Nephron progenitor cell (in vitro differentiated cells): ENCODE data around the gene POM121.
"Not testable (repeated sequence)": the region's sequence is repeated elsewhere in the genome, so short reads cannot be mapped to it uniquely, and the experiment has no call there.

Experiments used
- DNase-seq: peaks from one replicate; pipeline ENCODE4 v3.0.0; 2021
- H3K27ac Mint-ChIP-seq: 2 replicates; pipeline ENCODE4 v1.8.0; 2021; ENCODE audit warnings: mild to moderate bottlenecking, moderate library complexity, mixed read lengths
- H3K27me3 Mint-ChIP-seq: 2 replicates; pipeline ENCODE4 v1.8.0; 2021; ENCODE audit warnings: mild to moderate bottlenecking, low read depth, mixed read lengths; ENCODE audit not compliant: poor library complexity
- H3K36me3 Mint-ChIP-seq: 2 replicates; pipeline ENCODE4 v1.8.0; 2021; ENCODE audit warnings: low read depth, mixed read lengths
- H3K4me1 Mint-ChIP-seq: 2 replicates; pipeline ENCODE4 v1.8.0; 2021; ENCODE audit warnings: mixed read lengths
- H3K4me3 Mint-ChIP-seq: 2 replicates; pipeline ENCODE4 v1.8.0; 2021; ENCODE audit warnings: mild to moderate bottlenecking, moderate library complexity, mixed read lengths
- H3K9me3 Mint-ChIP-seq: 2 replicates; pipeline ENCODE4 v1.8.0; 2021; ENCODE audit warnings: mild to moderate bottlenecking, moderate library complexity, mixed read lengths
- TF ChIP-seq, protein P1 (sequence below): fragments of 200-600 bp; sonication (generic); IDR thresholded peaks from 2 replicates; pipeline ENCODE4 v1.5.0; 2021; ENCODE audit warnings: antibody characterized with exemption

The POM121 gene

DNA sequence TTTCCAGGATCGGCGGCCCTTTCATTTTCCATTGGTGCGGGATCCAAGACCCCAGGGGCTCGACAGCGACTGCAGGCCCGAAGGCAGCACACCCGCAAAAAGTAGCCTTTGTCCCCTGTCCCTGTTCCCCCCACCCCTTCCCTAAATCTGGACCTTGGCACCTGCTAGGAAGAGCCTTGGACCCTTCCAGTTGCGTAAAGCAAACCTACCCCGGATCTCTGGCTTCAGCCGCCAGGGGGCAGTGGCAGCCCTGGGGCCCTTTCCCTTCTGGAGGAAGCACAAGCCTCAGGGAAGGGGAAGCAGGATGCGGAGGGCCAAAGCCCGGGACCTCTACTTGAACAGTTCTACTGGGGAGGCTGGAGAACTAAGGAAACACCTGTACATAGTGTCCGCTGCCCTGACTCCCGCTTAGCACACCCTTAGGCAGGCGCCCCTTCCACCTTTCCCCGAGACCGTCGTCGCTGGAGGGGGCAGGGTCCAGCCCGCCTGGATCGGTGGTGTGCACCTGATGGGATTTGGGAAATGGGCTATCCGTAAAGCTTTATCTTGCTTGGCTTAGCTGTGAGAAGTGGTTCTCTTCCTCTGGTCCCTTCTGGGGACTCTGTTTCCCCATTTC lies 21.3 kb downstream of the POM121 start:
- TF ChIP-seq, protein P1, sequence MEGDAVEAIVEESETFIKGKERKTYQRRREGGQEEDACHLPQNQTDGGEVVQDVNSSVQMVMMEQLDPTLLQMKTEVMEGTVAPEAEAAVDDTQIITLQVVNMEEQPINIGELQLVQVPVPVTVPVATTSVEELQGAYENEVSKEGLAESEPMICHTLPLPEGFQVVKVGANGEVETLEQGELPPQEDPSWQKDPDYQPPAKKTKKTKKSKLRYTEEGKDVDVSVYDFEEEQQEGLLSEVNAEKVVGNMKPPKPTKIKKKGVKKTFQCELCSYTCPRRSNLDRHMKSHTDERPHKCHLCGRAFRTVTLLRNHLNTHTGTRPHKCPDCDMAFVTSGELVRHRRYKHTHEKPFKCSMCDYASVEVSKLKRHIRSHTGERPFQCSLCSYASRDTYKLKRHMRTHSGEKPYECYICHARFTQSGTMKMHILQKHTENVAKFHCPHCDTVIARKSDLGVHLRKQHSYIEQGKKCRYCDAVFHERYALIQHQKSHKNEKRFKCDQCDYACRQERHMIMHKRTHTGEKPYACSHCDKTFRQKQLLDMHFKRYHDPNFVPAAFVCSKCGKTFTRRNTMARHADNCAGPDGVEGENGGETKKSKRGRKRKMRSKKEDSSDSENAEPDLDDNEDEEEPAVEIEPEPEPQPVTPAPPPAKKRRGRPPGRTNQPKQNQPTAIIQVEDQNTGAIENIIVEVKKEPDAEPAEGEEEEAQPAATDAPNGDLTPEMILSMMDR: peak; percentile 17
- H3K27me3 Mint-ChIP-seq, DNase-seq, H3K36me3 Mint-ChIP-seq, H3K9me3 Mint-ChIP-seq, H3K4me3 Mint-ChIP-seq, H3K27ac Mint-ChIP-seq, H3K4me1 Mint-ChIP-seq: not testable (repeated sequence)

DNA sequence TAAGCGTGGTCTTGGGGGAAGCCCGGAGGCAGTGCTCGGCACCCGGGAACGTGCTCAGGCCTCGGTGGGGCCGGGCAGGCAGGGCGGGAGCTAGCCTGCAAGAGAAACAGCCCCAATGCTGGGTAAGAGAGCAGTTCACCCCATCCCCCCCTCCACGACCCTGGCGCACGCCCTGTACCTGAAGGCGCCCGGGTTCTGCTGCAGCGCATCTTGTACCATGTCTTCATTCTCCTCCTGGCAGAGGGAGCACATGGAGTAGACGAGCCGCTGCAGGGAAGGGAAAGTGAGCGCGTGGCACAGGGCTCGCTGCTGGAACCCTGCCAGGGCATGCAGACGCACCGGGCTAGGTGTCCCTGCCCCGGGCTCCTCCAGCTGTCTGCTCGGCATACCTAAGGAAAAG lies 23.8 kb downstream of the POM121 start:
- H3K36me3 Mint-ChIP-seq, H3K27me3 Mint-ChIP-seq, DNase-seq, H3K4me3 Mint-ChIP-seq, H3K4me1 Mint-ChIP-seq, H3K27ac Mint-ChIP-seq, H3K9me3 Mint-ChIP-seq: not testable (repeated sequence)

DNA sequence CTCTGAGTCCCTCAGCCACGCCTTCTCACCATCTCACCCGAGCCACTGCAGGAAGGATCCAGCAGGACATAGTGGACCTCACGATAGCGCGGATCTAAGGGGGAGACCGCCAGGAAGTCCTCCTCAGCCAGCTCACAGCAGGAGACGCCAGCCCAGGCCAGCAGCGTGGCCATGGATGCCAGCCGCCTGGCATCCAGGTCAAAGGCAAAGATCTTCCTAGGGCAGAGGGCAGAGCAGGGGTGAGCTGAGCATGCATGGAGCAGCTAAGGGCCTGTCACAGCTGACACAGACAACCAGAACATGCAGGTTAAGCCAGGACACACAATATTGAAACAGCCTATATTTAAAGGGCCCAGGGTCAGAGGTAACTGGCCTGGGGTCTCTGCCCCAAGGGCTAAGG lies 24.4 kb downstream of the POM121 start:
- not testable (repeated sequence) for H3K4me3 Mint-ChIP-seq, H3K4me1 Mint-ChIP-seq

DNA sequence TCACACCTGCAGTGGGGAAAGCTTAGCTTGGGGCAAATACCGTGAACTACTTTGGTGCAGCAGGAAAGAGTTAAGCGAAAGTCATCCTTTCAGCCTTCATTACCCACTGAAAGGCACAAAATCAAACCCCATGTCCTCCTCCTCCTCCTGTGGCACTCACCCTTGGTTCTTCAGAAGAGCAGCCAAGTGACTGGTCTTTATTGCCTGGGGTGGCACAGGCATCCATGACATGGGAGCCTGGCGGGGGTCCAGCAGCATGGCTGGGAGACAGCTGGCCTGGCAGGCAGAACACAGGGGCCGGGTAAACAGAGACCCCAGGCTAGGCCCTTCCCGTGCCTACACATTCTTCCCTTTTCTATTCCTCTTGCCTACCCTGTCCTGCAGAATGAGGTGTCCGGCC lies 24.8 kb downstream of the POM121 start:
- peak overlapping the region; percentile 54 for H3K27ac Mint-ChIP-seq
- DNase-seq, H3K4me1 Mint-ChIP-seq, H3K27me3 Mint-ChIP-seq, H3K4me3 Mint-ChIP-seq, H3K36me3 Mint-ChIP-seq, H3K9me3 Mint-ChIP-seq: not testable (repeated sequence)

More for the DNA sequence above, 24.4 kb downstream of the POM121 start:
- not testable (repeated sequence) for H3K36me3 Mint-ChIP-seq, H3K9me3 Mint-ChIP-seq, H3K27ac Mint-ChIP-seq, DNase-seq, H3K27me3 Mint-ChIP-seq

DNA sequence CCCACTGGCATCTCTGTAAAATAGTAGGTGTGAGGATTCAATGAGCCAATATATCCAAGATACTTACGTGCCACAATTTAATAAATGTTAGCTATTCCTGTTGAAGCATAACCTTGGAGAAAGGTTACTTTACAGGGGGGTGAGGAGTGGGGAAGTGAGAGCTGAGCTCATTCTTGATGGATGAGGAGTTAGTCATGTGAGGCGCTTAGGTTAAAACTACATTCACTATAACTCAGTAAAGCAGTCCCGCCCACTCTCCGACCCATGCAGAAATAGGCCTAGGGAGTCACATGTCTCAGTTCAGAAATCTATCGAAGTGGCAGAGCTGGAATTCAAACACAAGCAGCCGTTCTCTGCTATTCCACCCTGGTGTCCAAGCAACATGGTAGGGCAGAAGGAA lies 25.5 kb downstream of the POM121 start:
- not testable (repeated sequence) for H3K27me3 Mint-ChIP-seq, H3K4me3 Mint-ChIP-seq, H3K36me3 Mint-ChIP-seq, H3K9me3 Mint-ChIP-seq, H3K4me1 Mint-ChIP-seq, DNase-seq, H3K27ac Mint-ChIP-seq

DNA sequence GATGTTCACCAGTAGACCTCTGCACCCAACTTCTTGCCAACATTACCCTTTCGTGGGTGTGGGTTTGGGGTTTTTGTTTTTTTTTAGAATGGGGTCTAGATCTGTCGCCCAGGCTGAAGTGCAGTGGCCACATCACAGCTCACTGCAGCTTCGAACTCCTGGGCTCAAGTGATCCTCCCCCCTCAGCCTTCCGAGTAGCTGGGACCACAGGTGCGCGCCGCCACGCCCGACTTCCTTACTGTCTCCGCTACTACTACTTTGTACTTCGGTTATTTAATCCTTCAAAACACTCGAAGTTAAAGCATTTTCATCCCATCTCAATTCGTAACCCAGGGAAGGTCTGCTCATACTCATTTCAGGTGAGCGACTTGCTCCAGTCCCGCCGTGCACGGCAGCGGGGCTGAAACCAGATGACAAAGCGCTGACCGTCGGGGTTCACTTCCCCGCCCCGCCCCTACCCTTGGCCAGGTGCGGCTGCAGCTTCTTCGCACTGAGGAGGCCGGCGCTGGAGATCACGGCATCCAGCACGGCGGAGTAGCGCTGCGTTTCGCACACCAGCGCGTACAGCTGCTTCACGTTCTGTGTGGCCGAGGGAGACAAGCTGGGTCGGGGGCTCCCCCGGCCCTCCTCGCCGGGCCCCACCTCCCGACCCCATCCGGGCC lies 29.1 kb downstream of the POM121 start:
- not testable (repeated sequence) for H3K36me3 Mint-ChIP-seq, H3K4me1 Mint-ChIP-seq, H3K4me3 Mint-ChIP-seq

DNA sequence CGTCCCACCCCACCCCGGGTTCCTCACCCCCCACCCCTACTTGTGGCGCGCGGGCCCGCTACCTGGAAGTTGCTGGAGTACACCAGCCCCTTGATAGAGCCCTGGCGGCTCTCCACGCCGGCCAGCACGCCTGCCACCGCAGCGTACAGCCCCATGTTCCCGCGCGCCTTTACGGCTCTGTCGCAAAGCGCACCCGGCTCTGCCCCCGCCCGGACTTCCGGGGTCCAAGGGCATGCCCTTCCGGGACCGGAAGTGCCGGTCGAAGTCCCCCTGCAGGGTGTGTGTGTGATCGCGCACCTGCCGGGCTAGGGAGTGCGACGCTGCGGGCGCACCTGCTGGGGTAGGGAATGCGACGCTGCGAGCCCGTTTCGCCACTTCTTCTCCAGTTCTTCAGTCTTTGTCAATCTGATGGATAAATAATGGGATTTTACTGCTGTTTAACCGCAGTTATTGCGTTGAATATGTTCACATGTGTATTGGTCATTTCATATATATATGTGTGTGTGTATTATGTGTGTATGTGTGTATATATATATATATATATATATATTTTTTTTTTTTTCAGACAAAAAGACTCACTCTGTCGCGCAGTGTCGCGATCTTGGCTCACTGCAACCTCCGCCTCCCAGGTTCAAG lies 29.8 kb downstream of the POM121 start:
- not testable (repeated sequence) for H3K9me3 Mint-ChIP-seq, H3K4me1 Mint-ChIP-seq, H3K27ac Mint-ChIP-seq, H3K27me3 Mint-ChIP-seq, H3K36me3 Mint-ChIP-seq, DNase-seq
- H3K4me3 Mint-ChIP-seq: peak overlapping the region; percentile 78

More for the DNA sequence above, 29.1 kb downstream of the POM121 start:
- not testable (repeated sequence) for H3K27me3 Mint-ChIP-seq, H3K27ac Mint-ChIP-seq, DNase-seq, H3K9me3 Mint-ChIP-seq

DNA sequence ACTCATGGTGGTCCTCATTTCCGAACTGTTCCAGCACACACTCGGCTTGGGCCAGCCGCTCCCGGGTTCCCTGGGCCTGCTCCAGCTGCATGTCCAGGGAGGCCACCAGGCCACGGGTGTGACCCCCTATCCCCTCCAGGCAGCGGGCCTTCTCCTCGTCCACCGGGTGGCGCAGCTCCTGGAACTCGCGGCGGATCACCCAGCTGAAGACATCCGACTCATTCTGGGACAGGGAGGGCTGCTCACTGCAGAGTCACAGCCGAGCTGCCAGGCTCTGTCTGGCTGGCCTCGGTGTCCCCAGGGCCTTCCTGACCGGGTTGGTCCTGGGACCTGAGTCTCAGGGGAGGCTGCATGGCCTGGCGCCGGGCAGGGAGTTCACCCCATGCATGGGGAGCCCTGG lies 35.1 kb downstream of the POM121 start:
- not testable (repeated sequence) for H3K27me3 Mint-ChIP-seq, DNase-seq, H3K36me3 Mint-ChIP-seq, H3K4me1 Mint-ChIP-seq, H3K9me3 Mint-ChIP-seq, H3K4me3 Mint-ChIP-seq, H3K27ac Mint-ChIP-seq

DNA sequence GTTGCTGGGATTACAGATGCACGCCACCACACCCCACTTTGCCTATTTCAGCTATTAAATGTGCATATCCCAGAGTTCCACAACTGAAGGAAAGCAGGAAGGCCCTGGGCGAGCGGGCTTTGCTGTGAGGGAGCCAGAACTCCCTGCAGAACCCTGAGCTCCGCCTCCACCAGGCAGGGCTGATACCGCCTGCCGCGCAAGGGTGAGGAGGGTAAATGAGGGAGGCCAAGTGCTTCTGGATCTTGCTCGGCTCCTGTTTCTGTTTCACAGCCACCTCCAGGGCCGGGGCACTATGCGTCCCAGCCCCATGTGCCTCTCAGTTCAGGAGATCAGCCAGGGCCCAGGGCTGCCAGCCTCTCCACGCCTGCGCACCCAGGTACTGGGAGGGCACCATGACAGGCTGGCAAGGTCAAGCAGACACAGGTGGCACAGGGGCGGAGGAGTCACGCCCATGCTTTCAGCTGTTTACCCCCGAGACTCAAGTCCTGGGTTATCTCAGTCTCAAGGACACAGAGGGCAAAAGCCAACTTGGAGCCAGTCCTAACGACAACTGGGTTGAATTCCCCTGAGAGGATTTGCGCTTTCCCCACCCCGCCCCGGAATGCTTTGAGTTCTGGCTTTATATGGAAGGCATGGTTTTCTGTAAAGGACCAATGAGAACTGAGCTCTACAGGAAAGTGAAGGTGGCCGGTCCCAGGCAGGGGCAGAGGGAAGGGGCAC lies 35.9 kb downstream of the POM121 start:
- not testable (repeated sequence) for DNase-seq, H3K27ac Mint-ChIP-seq, H3K4me1 Mint-ChIP-seq, H3K9me3 Mint-ChIP-seq, H3K36me3 Mint-ChIP-seq, H3K4me3 Mint-ChIP-seq, H3K27me3 Mint-ChIP-seq

DNA sequence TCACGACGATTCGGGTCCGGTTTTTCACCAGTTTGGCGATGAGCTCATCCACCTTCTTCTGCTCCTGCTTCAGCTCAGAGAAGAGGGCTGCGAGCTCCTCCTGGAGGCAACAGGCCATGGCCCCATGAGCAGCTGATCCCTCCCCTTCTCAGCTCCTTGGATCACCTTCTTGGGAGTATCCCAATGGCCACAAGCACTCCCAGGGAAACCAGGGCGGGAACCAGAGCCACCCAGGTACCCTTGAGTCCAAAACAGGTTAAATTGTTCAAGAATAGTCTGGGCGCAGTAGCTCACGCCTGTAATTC lies 36.4 kb downstream of the POM121 start:
- H3K9me3 Mint-ChIP-seq, H3K4me1 Mint-ChIP-seq, H3K27me3 Mint-ChIP-seq, DNase-seq, H3K4me3 Mint-ChIP-seq, H3K27ac Mint-ChIP-seq, H3K36me3 Mint-ChIP-seq: not testable (repeated sequence)

DNA sequence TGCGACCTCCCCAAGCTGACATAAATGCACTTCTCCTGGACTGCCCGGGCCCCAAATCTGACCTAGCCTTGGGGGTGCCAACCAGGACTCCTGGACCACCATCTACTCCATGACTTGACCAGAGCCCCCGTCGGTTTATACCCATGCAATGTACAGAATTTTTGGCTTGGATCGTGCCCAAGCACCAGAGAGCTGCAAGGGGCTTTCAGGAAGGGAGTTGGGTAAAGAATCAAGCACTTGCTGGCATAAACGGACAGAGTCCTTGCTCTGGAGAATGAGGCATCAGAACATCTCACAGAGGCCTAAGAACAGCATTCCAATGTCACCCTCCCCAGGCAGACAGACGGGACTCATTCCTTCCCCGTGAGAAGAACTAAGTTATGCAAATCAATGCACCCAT lies 38.2 kb downstream of the POM121 start:
- H3K36me3 Mint-ChIP-seq, H3K27me3 Mint-ChIP-seq, DNase-seq, H3K4me1 Mint-ChIP-seq, H3K27ac Mint-ChIP-seq, H3K9me3 Mint-ChIP-seq, H3K4me3 Mint-ChIP-seq: not testable (repeated sequence)

DNA sequence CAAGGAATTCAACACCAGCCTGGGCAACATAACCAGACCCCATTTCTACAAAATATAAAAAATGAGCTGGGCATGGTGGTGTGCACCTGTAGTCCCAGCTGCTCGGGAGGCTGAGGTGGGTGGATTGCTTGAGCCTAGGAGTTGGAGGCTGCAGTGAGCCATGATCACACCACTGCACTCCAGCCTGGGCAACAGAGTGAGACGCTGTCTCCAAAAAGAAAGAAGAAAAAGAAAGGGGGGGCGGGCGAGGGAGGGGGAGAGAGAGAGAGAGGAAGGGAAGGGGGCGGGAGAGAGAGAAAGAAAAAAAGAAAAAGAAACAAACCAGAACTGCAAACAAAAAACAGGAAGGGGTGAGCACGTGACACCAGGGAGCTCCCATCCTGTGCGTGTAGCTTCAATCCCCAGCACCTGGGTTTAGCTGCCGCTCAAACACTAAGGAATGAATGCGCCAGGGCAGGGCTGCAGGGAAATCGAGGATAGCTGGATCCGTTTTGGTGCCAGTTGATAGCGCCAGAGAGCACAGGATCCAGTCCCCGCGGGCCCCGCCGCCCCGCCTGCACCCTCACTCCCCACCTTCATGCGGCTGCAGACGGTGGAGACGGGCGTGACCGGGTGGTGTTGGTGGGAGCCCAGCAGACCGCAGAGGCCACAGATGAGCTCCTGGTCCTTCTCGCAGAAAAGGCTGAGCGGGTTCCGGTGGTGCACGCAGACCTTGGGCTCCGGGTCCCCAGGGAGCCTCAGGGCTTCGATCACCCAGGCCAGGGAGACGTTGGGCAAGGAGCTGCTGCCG lies 40.5 kb downstream of the POM121 start:
- not testable (repeated sequence) for H3K9me3 Mint-ChIP-seq, H3K4me3 Mint-ChIP-seq, DNase-seq

DNA sequence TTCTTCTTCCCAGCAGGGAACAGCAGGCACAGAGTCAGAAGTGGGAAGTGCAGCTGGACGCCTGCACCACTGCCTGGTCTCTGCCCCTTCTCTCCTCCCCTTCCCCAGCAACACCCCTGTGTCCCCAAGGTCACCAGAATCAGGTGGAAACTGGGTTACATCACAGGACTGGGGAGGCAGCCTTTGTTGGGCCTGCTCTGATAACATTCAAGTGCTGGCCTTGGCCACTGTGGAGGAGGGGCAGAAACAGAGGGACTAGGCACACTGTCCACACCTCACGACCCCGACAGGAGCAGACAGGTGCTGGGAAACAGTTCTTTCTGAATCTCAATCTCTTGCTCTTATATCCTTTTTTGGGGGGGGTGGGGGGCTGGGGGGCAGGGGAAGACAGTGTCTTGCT lies 42.0 kb downstream of the POM121 start:
- H3K27me3 Mint-ChIP-seq, H3K27ac Mint-ChIP-seq, H3K36me3 Mint-ChIP-seq, DNase-seq, H3K4me1 Mint-ChIP-seq, H3K4me3 Mint-ChIP-seq, H3K9me3 Mint-ChIP-seq: not testable (repeated sequence)

More for the DNA sequence above, 40.5 kb downstream of the POM121 start:
- H3K27ac Mint-ChIP-seq, H3K36me3 Mint-ChIP-seq, H3K27me3 Mint-ChIP-seq, H3K4me1 Mint-ChIP-seq: not testable (repeated sequence)
